DMS153 treated with DMSO at 0.1 percent for 48 hours (cell line): ENCODE data around the gene ZNF821.
"Not testable (repeated sequence)": the region's sequence is repeated elsewhere in the genome, so short reads cannot be mapped to it uniquely, and the experiment has no call there.

Experiments
- DNase-seq: peaks from one replicate; lab custom pipeline; 2025; ENCODE audit not compliant: unreplicated experiment; lab: John Stamatoyannopoulos, UW

The ZNF821 gene

GRCh38 chr16:71863995-71864394 lies 20.0 kb downstream of the ZNF821 start:
- DNase-seq = no peak

- no peak for DNase-seq
Measured at GRCh38 chr16:71859762-71860521, 24.0 kb downstream of the ZNF821 start.

DNA sequence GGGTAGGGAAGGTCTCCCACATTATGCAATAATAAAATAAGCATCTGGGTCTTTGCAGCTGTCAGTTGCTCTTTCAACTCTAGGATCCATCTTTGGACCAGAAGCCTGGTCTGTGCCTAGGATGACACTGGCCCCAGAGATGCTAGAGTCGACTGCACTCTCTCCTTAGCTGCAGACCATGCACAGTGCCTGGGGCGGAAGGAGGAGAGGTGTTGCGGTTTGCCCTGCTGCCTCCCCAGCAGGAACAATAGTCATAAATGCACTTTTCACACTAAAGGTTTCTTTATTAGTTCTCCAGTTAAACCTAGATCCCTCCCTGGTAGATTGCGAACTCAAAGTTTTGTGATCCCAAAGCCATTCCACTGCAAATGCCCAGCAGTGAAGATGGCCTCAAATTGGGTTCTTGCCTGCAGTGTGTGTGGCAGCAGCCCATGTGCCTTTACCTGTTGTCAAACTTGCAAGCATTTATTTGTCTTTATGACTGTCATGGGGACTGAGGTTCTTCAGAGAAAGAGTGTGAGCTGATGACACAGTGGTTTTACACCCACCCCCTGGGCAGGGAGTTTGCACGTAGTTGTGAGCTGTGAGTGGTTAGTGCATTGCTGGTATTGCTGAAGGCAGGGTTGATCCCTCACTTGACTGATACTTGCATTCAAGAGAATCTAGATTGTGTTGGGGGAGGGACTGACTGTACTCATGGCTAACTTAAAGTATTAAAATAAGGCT lies 27.9 kb downstream of the ZNF821 start:
- no peak for DNase-seq

GRCh38 chr16:71854369-71854948 lies 29.5 kb downstream of the ZNF821 start:
- no peak for DNase-seq

DNA sequence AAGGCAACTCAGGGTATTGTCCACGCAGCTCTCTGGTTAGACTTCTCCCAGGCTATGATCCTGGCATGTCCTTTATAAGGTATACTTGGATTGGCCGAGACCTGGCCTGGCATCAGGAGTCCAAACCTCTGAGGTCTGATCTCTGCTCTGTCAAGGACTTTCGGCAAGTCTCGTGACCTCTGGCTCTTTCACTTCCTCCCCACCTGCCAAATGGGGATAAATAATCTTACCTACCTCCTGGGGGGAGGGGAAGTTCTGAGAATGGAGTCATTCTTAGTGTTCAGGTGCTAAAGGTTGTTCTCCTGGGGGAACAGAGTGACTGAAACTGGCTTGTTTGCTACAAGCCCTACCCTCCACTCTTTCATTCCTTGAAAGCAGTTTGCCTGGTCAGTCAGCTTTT lies 30.6 kb downstream of the ZNF821 start:
- no peak for DNase-seq

GRCh38 chr16:71852561-71852960 lies 31.4 kb downstream of the ZNF821 start:
- DNase-seq = no peak

GRCh38 chr16:71852158-71852557 lies 31.8 kb downstream of the ZNF821 start:
- no peak for DNase-seq

DNA sequence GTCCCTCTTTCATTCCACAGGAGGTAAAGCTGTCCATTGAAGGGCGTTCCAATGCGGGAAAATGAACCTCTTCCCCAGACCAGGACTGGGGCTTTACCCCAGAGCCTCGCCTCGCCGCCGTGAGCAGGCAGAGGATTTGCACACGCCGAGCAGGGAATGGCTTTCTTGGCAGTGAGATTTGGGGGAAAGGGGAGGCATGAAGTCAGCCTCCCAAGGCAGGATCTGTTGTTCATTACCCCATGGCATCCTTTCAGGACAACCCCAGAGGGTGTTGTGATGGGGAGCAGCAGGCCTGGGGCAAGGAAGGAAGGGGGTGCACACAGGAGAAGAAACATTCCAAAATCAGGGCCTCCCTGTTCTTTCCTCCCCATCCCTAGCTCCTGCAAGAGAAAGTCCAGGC lies 32.2 kb downstream of the ZNF821 start:
- no peak for DNase-seq

GRCh38 chr16:71848622-71849021 lies 35.4 kb downstream of the ZNF821 start:
- no peak for DNase-seq

- no peak for DNase-seq
Measured at GRCh38 chr16:71847096-71847495, 36.9 kb downstream of the ZNF821 start.

GRCh38 chr16:71846431-71846830 lies 37.6 kb downstream of the ZNF821 start:
- no peak for DNase-seq

DNA sequence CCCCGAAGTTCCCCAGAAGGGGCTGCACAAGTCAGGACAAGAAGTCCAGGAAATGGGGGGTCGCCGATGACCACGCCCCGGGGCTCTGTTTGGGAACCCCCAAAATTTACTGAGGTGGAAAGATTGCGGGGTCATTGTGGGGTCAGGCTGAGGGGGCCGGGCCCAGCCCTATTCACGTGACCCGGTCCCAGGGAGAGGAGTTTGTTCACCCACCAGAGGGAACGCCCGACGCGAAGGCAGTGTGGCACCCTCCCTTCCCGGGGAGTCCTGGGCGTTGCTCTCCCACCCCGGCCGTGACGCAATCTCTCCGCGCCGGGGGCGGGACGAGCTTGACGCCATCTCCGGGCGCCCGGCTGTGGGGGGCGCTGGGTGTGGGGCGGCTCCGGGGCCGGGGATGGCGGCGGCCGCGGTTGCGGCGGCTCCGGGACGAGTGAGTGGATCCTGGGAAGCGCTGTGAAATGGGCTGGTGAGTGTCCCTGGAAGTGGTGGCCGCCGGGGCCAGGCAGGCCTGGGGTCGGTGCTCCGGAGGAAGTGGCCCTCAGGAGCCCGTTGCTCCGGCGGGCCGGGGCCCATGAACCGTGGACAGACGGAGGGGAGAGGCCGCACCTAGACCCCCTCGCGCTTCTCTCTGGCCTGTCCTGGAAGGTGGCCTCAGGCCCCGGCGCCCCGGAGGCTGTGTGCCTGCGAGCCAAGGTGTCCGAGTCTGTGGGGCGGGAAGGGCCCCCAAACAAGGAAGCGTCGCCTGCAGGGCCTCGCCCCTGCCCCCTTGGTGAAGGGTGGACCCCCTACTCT lies 38.1 kb downstream of the ZNF821 start, which contains the start of gene ATXN1L:
TSS of gene ATXN1L (plus strand) at position 338 of the 792 bp plus-strand sequence. CDS start 3,765 bp downstream, outside the sequence.
- DNase-seq = peak; percentile 60

DNA sequence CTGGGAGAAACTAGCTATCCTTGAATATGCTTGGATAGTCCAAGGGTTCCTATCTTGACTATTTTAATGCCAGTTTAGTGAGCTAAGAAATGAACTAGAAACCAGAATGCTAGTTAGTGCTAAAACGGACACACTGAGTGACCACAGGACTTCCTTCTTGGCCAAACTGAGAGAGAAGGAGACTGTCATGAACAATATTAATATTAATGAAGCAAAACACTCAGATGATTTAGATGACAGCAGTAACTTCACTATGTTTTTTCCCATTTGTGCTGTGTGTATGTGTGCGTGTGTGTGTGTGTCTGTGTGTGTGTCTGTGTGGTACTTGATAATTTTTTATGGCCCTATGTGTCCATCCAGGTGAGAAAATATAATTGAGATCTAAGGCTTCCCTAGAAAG lies 40.4 kb downstream of the ZNF821 start:
- DNase-seq = no peak

GRCh38 chr16:71840052-71840451 lies 43.9 kb downstream of the ZNF821 start:
- no peak for DNase-seq

DNA sequence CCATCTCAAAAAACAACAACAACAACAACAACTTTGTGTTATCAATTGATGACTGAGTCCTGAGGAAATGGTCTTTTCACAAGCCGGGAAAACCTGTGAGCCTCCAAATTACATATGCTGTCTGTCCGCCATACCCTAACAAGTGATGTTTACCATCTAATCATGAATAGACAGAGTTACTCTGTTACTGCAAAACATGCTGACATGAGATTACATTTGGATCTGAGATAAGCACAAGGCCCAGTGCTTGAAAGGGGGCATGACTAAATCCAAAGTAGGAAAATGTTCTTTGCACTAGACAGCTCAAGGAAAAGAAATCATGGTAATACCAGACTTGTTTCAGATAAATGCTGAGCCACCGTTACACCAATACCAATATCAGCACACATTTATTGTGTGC lies 46.8 kb downstream of the ZNF821 start:
- no peak for DNase-seq

DNA sequence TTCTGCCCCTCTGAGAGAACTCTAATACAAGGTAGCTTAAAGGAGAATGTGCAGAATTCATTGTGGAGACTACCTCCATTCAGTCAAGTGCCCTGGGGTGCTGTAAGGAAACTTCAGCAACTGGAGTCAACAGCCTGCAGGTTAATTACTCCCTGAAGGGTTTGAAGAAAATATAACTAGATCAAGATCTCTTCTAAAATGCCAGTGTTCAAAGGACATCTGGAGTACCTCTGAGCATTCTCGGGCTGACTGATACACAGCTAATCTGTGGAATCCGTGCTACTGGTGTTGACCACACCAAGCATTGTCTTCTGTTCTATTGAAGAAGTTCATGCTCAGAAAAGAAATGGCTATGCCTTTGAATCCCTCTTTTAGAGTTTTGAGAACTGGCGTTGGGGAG lies 49.7 kb downstream of the ZNF821 start:
- DNase-seq = no peak

- not testable (repeated sequence) for DNase-seq
Measured at GRCh38 chr16:71832112-71832511, 51.9 kb downstream of the ZNF821 start.

DNA sequence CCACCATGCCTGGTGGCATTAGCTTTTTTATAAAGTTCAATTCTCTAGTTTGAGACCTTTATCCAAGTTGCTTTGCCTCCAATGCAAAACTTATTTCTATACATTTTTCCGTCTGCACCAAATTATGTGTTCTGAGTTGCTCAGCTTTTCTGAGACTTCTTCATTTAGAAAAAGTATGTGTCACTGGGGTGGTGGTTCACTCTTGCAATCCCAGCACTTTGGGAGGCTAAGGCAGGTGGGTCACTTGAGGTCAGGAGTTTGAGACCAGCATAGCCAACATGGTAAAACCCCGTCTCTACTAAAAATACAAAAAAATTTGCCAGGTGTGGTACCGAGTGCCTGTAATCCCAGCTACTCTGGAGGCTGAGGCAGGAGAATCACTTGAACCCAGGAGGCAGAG lies 52.3 kb downstream of the ZNF821 start:
- not testable (repeated sequence) for DNase-seq

GRCh38 chr16:71830359-71830758 lies 53.6 kb downstream of the ZNF821 start:
- DNase-seq = no peak

DNA sequence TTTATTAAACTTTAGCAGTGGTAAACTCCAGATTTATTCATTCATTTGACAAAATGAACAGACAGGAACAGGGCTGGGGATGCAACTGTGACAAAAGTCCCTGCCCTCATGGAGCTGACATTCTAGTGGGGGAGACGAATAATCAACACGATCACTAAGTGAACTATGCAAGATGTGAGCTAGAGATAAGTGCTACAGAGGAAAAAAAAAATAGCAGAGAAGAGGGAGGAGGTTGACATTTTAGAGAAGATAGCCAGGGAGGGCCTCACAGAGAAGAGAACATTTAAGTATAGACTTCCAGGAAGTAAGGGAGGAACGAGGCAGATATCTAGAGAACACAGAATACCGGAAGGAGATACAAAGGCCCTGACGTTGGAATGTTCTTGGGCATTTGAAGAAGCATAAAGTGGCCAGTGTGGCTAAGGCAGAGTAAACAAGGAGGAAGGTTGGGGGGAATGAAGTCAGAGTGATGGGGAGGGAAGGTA lies 57.4 kb downstream of the ZNF821 start:
- DNase-seq = no peak

DNA sequence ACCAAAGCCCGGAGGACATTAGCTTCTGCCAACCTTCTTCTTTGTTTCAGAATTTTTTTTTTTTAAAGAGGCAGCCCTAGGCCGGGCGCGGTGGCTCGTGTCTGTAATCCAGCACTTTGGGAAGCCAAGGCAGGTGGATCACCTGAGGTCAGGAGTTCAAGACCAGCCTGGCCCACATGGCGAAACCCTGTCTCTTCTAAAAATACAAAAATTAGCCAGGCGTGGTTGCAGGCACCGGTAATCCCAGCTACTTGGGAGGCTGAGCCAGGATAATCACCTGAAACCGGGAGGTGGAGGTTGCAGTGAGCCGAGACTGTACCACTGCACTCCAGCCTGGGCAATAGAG lies 66.9 kb downstream of the ZNF821 start:
- not testable (repeated sequence) for DNase-seq
